Fibroblast of lung (primary cell): Measurements from ENCODE around the gene DENND1A. TPM values are rescaled to one million over a fixed set of nuclear protein-coding genes. Genes with fewer than 3 reads are reported as not detected.
A peak's percentile ranks its signal among the peaks of the same experiment; 100 is the strongest.

Source experiments
- DNase-seq, 2 donors: peaks; one replicate each; pipeline versions ENCODE4 v3.0.0 to v3.0.0-alpha.2; 2010; ENCODE audit warnings: low read depth in 2 of 2
- H2AFZ ChIP-seq: 2 replicates; pipeline ENCODE4 v1.5.1; 2012; ENCODE audit warnings: low read length, control low read depth, inconsistent platforms
- H3K27ac ChIP-seq: 2 replicates; pipeline ENCODE4 v1.5.1; 2011; ENCODE audit warnings: low read length, control low read depth; ENCODE audit not compliant: insufficient read depth
- H3K27me3 ChIP-seq: 2 replicates; pipeline ENCODE4 v1.5.1; 2011; ENCODE audit warnings: mild to moderate bottlenecking, low read length; ENCODE audit not compliant: control insufficient read depth, insufficient read depth
- H3K36me3 ChIP-seq: 2 replicates; pipeline ENCODE4 v1.5.1; 2011; ENCODE audit warnings: low read length; ENCODE audit not compliant: control insufficient read depth, insufficient read depth
- H3K4me1 ChIP-seq: 2 replicates; pipeline ENCODE4 v1.5.1; 2011; ENCODE audit warnings: low read length; ENCODE audit not compliant: control insufficient read depth, insufficient read depth; ENCODE audit errors: extremely low read depth
- H3K4me2 ChIP-seq: 2 replicates; pipeline ENCODE4 v1.5.1; 2011; ENCODE audit warnings: low read length, control low read depth; ENCODE audit not compliant: insufficient read depth; ENCODE audit errors: extremely low read depth
- H3K4me3 ChIP-seq, 4 experiments: fragments of 200-600 bp in 1 of 4; sonication (generic) in 1 of 4; replicated peaks in 1 of 4; 2 replicates each; pipeline ENCODE4 v1.5.1; 2011 to 2016; ENCODE audit warnings: low read length in 4 of 4, low read depth in 3 of 4, mild to moderate bottlenecking in 3 of 4, control low read depth in 2 of 4, inconsistent platforms in 1 of 4, mixed read lengths in 1 of 4; ENCODE audit not compliant: insufficient read depth in 1 of 4; ENCODE audit errors: control extremely low read depth in 1 of 4
- H3K79me2 ChIP-seq: 2 replicates; pipeline ENCODE4 v1.5.1; 2012; ENCODE audit warnings: mild to moderate bottlenecking, low read length, inconsistent platforms; ENCODE audit not compliant: control insufficient read depth, insufficient read depth
- H3K9ac ChIP-seq: 2 replicates; pipeline ENCODE4 v1.5.1; 2011; ENCODE audit warnings: mild to moderate bottlenecking, low read length, control low read depth; ENCODE audit not compliant: insufficient read depth
- H3K9me3 ChIP-seq: 2 replicates; pipeline ENCODE4 v1.5.1; 2012; ENCODE audit warnings: low read depth, low read length; ENCODE audit not compliant: control insufficient read depth, insufficient read depth
- H4K20me1 ChIP-seq: 2 replicates; pipeline ENCODE4 v1.5.1; 2011; ENCODE audit warnings: low read length; ENCODE audit not compliant: control insufficient read depth, insufficient read depth; ENCODE audit errors: extremely low read depth
- EZH2 ChIP-seq: IDR thresholded peaks from 2 replicates; pipeline ENCODE4 v1.5.1; 2012; ENCODE audit warnings: low read length, control low read depth, mild to moderate bottlenecking; ENCODE audit errors: missing control alignments
- polyA plus RNA-seq, 2 donors: library from polyadenylated mRNA; depleted of rRNA in 1 of 2; stranded (reverse) in 1 of 2; unstranded in 1 of 2; fragments of >200 nt; gene quantifications; 2 replicates each; pipeline ENCODE4 v1.2.1, GENCODE V29; 2011 to 2012; ENCODE audit warnings: missing spikeins in 1 of 2
- total RNA-seq: library from RNA; depleted of rRNA; stranded (reverse); fragments of >200 nt; gene quantifications from 2 replicates; pipeline ENCODE4 v1.2.1, GENCODE V29; 2014
- TF ChIP-seq, protein P1 (sequence below), 2 donors: IDR thresholded peaks in 1 of 2; conservative IDR thresholded peaks in 1 of 2; 1 replicate in 1 of 2; 2 replicates in 1 of 2; pipeline ENCODE4 v1.5.1; 2011 to 2012; ENCODE audit warnings: low read length in 2 of 2, control low read depth in 1 of 2, inconsistent platforms in 1 of 2, low read depth in 1 of 2, mild to moderate bottlenecking in 1 of 2

DENND1A gene
- total and polyA plus RNA-seq, 2 donors (not counting 1 experiment from before 2014, with no cell fraction given) = 13.0 to 18.3 TPM

DNA sequence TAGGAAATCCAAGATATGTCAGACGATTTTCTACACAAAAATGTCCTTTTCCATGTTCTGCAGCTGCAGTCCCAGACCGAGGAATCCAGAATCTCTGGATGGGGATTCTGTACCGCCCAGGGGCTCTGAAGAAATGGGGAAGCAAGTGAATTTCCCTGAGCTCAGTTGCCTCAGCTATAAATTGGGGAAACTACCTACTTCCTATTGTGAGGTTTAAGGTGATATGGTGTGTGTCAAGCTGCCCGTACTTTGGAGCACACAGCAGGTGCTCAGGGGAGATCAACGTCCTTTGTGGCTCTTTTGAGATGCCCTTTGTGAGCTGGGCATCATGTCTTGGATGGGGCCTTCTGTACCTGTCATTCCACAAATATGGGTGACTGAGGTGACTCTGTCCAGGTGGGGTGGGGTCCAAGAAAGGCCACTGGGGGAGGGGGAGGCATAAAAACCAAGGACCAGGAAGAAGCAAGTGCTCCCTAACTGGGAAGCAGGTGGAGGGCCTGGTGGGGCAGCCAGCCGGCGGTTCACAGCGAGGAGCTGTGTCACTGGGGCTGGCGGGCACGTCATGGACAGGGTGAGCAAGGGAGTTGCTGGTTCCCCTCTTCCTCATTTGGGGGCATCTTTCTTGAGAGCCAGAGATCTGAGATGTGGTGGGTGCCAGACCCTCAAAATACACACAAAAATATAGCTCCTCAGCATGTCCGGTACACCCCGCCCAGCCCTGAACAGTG lies 457.9 kb downstream of the DENND1A start:
- Histone ChIP-seq H4K20me1 (no peaks in the 10 kb centered on the region), H3K27ac (no peak overlapping the region), H2AFZ (no peak overlapping the region), H3K4me2 (no peak overlapping the region), H3K27me3 (no peaks in the 10 kb centered on the region), H3K9ac (no peak overlapping the region), H3K79me2 (no peaks in the 10 kb centered on the region), H3K4me1 (no peaks in the 10 kb centered on the region), H3K9me3 (no peaks in the 10 kb centered on the region), H3K36me3 (no peaks in the 10 kb centered on the region), H3K4me3 (no peak overlapping the region)
- TF ChIP-seq EZH2 = no peak
- TF ChIP-seq, protein P1, sequence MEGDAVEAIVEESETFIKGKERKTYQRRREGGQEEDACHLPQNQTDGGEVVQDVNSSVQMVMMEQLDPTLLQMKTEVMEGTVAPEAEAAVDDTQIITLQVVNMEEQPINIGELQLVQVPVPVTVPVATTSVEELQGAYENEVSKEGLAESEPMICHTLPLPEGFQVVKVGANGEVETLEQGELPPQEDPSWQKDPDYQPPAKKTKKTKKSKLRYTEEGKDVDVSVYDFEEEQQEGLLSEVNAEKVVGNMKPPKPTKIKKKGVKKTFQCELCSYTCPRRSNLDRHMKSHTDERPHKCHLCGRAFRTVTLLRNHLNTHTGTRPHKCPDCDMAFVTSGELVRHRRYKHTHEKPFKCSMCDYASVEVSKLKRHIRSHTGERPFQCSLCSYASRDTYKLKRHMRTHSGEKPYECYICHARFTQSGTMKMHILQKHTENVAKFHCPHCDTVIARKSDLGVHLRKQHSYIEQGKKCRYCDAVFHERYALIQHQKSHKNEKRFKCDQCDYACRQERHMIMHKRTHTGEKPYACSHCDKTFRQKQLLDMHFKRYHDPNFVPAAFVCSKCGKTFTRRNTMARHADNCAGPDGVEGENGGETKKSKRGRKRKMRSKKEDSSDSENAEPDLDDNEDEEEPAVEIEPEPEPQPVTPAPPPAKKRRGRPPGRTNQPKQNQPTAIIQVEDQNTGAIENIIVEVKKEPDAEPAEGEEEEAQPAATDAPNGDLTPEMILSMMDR (conservative IDR thresholded peaks at IDR 0.05 in 1 of 2, IDR thresholded peaks at IDR 0.05 in 1 of 2; ENCODE audit: low read depth in 1 of 2, low read length in 2 of 2) = no peak
- DNase-seq = no peak

DNA sequence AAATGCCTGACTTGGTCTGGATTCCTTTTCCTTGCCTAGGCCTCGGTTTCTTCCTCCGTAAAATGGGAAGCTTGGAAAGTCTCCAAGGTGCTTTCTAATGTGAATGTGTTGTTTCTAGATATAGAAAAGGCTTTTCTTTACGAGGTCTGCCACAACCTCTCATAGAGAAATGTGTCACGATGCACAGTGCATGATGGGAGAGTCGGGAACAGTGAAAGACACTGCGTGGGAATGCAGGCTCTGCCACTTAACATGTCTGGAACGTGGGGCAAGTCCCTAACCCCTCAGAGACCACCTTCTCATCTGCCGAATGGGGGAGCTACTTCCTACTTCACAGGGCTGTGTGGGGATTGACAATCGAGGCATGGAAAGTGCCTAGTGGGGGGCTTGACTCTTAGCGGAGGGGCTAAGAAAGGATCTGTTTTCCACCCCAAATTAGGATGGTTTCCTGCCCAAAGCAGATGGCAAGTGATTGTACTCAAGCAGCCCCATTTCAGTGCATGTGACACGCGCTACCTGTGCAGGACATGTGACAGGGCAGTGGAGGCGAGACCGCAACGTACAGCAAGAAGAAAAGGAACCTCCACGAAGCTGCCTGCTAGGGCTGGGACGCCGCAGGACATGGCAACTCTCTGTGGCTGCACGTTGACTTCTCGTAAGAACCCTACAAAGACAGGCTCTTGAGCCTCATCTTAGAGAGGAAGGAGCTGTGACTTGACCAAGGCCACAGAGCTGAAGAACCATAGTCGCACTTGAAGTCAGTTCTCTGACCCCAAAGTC lies 458.7 kb downstream of the DENND1A start:
- H3K27me3 ChIP-seq = no peaks in the 10 kb centered on the region
- H3K4me3 ChIP-seq = no peak overlapping the region
- no peak overlapping the region for H3K9ac ChIP-seq
- TF ChIP-seq EZH2 = no peak
- TF ChIP-seq, protein P1 (conservative IDR thresholded peaks at IDR 0.05 in 1 of 2, IDR thresholded peaks at IDR 0.05 in 1 of 2; ENCODE audit: low read depth in 1 of 2, low read length in 2 of 2) = no peak
- no peak for DNase-seq
- no peak overlapping the region for H3K4me2 ChIP-seq
- H3K27ac ChIP-seq = no peak overlapping the region
- H4K20me1 ChIP-seq = no peaks in the 10 kb centered on the region
- no peak overlapping the region for H2AFZ ChIP-seq
- H3K79me2 ChIP-seq = no peaks in the 10 kb centered on the region
- no peaks in the 10 kb centered on the region for H3K36me3 ChIP-seq
- H3K9me3 ChIP-seq = no peaks in the 10 kb centered on the region
- no peaks in the 10 kb centered on the region for H3K4me1 ChIP-seq

DNA sequence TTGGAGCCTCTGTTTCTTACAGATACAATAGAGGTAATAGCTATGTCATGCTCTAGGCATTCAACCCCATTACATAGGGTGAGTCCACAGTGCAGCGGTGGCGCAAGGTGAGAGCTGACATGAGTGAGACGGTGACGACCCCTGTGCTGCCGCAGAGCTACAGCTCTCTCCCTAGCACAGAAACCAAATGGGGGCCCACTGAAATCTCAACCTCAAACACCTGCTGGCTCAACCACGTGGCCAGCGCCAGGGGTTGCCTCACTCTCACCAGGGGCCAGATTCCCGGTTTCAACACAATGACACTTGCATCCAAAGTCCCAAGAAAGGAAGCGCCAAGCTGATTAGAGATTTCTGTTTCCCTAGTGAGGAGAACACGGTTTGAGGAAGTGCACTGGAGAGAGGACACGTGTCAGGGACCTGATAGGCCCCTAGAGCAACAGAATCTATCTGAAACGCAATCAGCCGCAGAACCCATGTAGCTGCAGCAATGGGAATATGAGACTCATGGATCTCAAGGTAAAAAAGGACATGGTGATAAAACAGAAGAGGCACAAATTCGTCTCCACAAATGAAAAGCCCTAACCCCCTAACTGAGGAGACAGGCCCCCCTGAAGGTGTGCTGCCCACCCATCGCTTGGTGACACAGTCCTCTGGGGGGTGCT lies 459.7 kb downstream of the DENND1A start:
- peak in 1 of 2 donors; percentile 5 for DNase-seq

More for the DNA sequence above, 459.7 kb downstream of the DENND1A start:
- no peak overlapping the region for H3K9ac ChIP-seq
- no peaks in the 10 kb centered on the region for H3K4me1 ChIP-seq
- no peaks in the 10 kb centered on the region for H3K36me3 ChIP-seq
- H3K27me3 ChIP-seq = no peaks in the 10 kb centered on the region
- no peaks in the 10 kb centered on the region for H4K20me1 ChIP-seq
- TF ChIP-seq, protein P1 (conservative IDR thresholded peaks at IDR 0.05 in 1 of 2, IDR thresholded peaks at IDR 0.05 in 1 of 2; ENCODE audit: low read depth in 1 of 2, low read length in 2 of 2) = no peak
- no peak for TF ChIP-seq EZH2
- H2AFZ ChIP-seq = no peak overlapping the region
- H3K4me3 ChIP-seq = no peak overlapping the region
- H3K27ac ChIP-seq = no peak overlapping the region
- no peaks in the 10 kb centered on the region for H3K9me3 ChIP-seq
- no peak overlapping the region for H3K4me2 ChIP-seq
- H3K79me2 ChIP-seq = no peaks in the 10 kb centered on the region
